DND-41 (cell line): Measurements from ENCODE around the gene LYPD6B.

Source experiments
- ATAC-seq: fragments of 200-7000 bp; cut with Tn5 transposase; 3 replicates; pipeline ENCODE4 v1.9.1; 2021; ENCODE audit warnings: low read depth; ENCODE audit not compliant: insufficient read depth
- DNase-seq: peaks from one replicate; pipeline ENCODE4 v3.0.0-alpha.2; 2020
- H2AFZ ChIP-seq: 2 replicates; pipeline ENCODE4 v1.6.0; 2012; ENCODE audit warnings: low read depth, low read length
- H3K27ac ChIP-seq: 2 replicates; pipeline ENCODE4 v1.5.1; 2012; ENCODE audit warnings: low read length, inconsistent platforms
- H3K27me3 ChIP-seq: fragments of 200-600 bp; sonication (generic); 2 replicates; pipeline ENCODE4 v1.6.0; 2012; ENCODE audit warnings: low read length, mild to moderate bottlenecking, inconsistent platforms; ENCODE audit not compliant: insufficient read depth, poor library complexity
- H3K36me3 ChIP-seq: 2 replicates; pipeline ENCODE4 v1.5.1; 2012; ENCODE audit warnings: low read length, inconsistent platforms; ENCODE audit not compliant: insufficient read depth
- H3K4me1 ChIP-seq: 2 replicates; pipeline ENCODE4 v1.5.1; 2012; ENCODE audit warnings: mild to moderate bottlenecking, low read length; ENCODE audit not compliant: insufficient read depth
- H3K4me2 ChIP-seq: 2 replicates; pipeline ENCODE4 v1.6.0; 2012; ENCODE audit warnings: mild to moderate bottlenecking, moderate library complexity, low read length, inconsistent platforms; ENCODE audit not compliant: insufficient read depth
- H3K4me3 ChIP-seq, 2 experiments: fragments of 200-600 bp in 1 of 2; shearing (Covaris generic) in 1 of 2; 2 replicates each; pipeline ENCODE4 v1.5.1; 2012 to 2016; ENCODE audit warnings: inconsistent platforms in 2 of 2, low read length in 2 of 2, mild to moderate bottlenecking in 2 of 2, low read depth in 1 of 2, moderate library complexity in 1 of 2
- H3K79me2 ChIP-seq: 2 replicates; pipeline ENCODE4 v1.6.0; 2012; ENCODE audit warnings: low read length, inconsistent platforms; ENCODE audit not compliant: insufficient read depth
- H3K9ac ChIP-seq: 2 replicates; pipeline ENCODE4 v1.6.0; 2012; ENCODE audit warnings: low read depth, mild to moderate bottlenecking, inconsistent platforms, low read length, moderate library complexity
- H3K9me3 ChIP-seq: 2 replicates; pipeline ENCODE4 v1.5.1; 2012; ENCODE audit warnings: low read length, moderate library complexity, mild to moderate bottlenecking, inconsistent platforms; ENCODE audit not compliant: insufficient read depth, severe bottlenecking
- H4K20me1 ChIP-seq: 2 replicates; pipeline ENCODE4 v1.6.0; 2012; ENCODE audit warnings: low read length; ENCODE audit not compliant: insufficient read depth
- EZH2 ChIP-seq: IDR thresholded peaks from 3 replicates; pipeline ENCODE4 v1.6.1; 2012; ENCODE audit warnings: borderline replicate concordance, low read depth, mild to moderate bottlenecking, moderate library complexity, low read length, inconsistent platforms; ENCODE audit not compliant: severe bottlenecking
- TF ChIP-seq, protein P1 (sequence below): IDR thresholded peaks from 2 replicates; pipeline ENCODE4 v1.5.1; 2012; ENCODE audit warnings: borderline replicate concordance, low read length, moderate library complexity, mild to moderate bottlenecking; ENCODE audit not compliant: poor library complexity, severe bottlenecking; ENCODE audit errors: extremely low read depth

Gene LYPD6B

DNA sequence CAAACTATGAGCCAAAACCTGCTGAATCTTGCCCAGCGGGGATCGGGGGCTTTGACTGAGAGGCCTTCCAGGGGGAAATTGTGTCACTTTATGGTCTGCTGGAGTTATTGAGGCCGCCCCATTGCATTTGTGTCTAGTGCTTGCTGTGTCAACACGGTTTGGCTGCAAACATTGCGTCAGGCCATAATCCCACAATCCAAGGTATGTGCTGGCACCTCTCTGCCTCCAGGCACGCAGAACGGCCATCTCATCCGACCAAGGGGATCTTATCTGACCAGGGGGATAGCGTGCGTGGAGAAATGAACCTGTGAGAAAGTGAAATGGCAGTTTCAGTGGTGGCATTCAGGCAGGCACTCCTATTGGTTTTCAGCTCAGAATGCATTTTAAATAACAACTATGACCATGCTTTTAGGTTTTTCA, 18.1 kb upstream of the LYPD6B start:
- Histone ChIP-seq H3K36me3 (no peaks in the 10 kb centered on the region), H3K4me2 (no peak overlapping the region), H3K4me1 (0 out of 2 replicates have a peak, but pooled peaks cover 4% of the 10 kb centered on the region), H3K9ac (no peak overlapping the region), H3K9me3 (no peaks in the 10 kb centered on the region), H3K27me3 (peaks cover 4% of the 10 kb centered on the region), H3K79me2 (no peaks in the 10 kb centered on the region), H3K27ac (no peak overlapping the region), H4K20me1 (no peaks in the 10 kb centered on the region), H3K4me3 (no peak overlapping the region), H2AFZ (no peak overlapping the region)
- DNase-seq: no peak
- TF ChIP-seq, protein P1, sequence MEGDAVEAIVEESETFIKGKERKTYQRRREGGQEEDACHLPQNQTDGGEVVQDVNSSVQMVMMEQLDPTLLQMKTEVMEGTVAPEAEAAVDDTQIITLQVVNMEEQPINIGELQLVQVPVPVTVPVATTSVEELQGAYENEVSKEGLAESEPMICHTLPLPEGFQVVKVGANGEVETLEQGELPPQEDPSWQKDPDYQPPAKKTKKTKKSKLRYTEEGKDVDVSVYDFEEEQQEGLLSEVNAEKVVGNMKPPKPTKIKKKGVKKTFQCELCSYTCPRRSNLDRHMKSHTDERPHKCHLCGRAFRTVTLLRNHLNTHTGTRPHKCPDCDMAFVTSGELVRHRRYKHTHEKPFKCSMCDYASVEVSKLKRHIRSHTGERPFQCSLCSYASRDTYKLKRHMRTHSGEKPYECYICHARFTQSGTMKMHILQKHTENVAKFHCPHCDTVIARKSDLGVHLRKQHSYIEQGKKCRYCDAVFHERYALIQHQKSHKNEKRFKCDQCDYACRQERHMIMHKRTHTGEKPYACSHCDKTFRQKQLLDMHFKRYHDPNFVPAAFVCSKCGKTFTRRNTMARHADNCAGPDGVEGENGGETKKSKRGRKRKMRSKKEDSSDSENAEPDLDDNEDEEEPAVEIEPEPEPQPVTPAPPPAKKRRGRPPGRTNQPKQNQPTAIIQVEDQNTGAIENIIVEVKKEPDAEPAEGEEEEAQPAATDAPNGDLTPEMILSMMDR: no peak
- no peak for TF ChIP-seq EZH2
- ATAC-seq: no peak

DNA sequence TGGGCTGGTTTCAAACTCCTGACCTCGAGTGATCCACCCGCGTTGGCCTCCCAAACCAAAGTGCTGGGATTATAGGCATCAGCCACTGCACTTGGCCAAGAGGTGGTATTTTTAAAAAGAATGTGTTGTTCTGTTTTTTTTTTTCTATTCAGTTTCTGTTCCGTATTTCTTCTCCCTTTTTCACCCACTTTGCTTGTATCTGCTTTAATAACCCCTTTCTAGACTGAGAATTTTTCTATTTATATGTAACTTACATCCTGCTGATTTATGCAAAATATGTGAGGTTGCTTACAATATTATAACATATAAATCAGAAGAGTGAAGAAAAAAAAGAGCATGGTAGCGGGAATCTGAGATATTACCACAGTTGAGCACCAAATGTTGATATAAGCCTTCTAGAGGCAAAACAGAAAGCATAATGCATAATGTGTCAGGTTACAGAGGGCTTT, 17.2 kb upstream of the LYPD6B start:
- Histone ChIP-seq H3K9ac (no peak overlapping the region), H3K79me2 (no peaks in the 10 kb centered on the region), H3K4me3 (no peak overlapping the region), H2AFZ (no peak overlapping the region), H3K9me3 (no peaks in the 10 kb centered on the region), H3K4me2 (no peak overlapping the region), H3K36me3 (no peaks in the 10 kb centered on the region), H3K4me1 (0 out of 2 replicates have a peak, but pooled peaks cover 4% of the 10 kb centered on the region), H3K27me3 (peaks cover 7% of the 10 kb centered on the region), H3K27ac (no peak overlapping the region), H4K20me1 (no peaks in the 10 kb centered on the region)
- no peak for DNase-seq
- ATAC-seq: no peak
- TF ChIP-seq EZH2: no peak
- TF ChIP-seq, protein P1: no peak

DNA sequence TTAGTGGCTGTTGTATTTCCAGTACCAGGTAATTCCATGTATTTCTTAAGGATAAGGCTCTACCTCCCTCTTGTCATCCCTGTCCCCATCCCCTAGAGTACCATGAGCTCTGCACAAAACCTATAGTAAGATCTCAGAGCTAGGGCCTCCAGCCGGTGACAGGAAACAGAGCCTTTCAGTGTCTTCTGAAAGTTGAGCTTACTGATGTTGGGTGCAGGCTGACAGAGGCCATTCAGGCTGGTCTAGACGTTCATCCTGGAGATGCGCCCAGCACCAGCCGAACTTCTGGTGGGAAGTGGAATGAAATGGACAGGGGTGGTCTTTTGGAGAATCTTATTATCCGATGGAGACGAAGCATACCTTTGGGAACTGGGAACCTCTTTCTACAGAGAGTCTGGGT, 16.7 kb upstream of the LYPD6B start:
- H3K4me2 ChIP-seq: no peak overlapping the region
- no peaks in the 10 kb centered on the region for H3K9me3 ChIP-seq
- H3K4me3 ChIP-seq: no peak overlapping the region
- no peak overlapping the region for H2AFZ ChIP-seq
- H3K9ac ChIP-seq: no peak overlapping the region
- H3K27ac ChIP-seq: no peak overlapping the region
- no peaks in the 10 kb centered on the region for H4K20me1 ChIP-seq
- no peaks in the 10 kb centered on the region for H3K79me2 ChIP-seq
- H3K27me3 ChIP-seq: peaks cover 7% of the 10 kb centered on the region
- H3K36me3 ChIP-seq: no peaks in the 10 kb centered on the region
- DNase-seq: no peak
- H3K4me1 ChIP-seq: 0 out of 2 replicates have a peak, but pooled peaks cover 4% of the 10 kb centered on the region
- no peak for TF ChIP-seq EZH2
- TF ChIP-seq, protein P1: no peak
- no peak for ATAC-seq

DNA sequence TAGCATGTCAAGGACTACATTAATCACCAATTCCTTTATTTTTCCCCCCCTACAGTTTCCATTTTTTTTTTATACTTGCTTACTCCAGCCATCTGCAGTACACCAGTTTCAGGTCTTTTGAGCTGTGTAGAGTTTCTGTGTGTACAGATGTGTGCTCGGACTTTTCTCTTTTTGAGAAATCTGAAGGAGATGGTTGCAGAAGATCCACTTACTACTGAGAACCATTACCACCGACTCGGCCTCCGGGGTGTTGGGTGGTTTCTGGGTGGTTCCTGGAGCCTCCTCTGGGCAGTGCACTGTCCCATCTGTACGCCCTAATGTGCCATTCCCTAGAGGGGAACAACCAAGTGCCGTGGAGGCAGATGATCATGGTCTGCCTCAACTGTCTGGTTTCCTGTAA, 15.4 kb upstream of the LYPD6B start:
- no peak overlapping the region for H3K27ac ChIP-seq
- no peak overlapping the region for H3K4me3 ChIP-seq
- H2AFZ ChIP-seq: no peak overlapping the region
- no peaks in the 10 kb centered on the region for H4K20me1 ChIP-seq
- H3K4me1 ChIP-seq: no peaks in the 10 kb centered on the region
- ATAC-seq (no peak), DNase-seq (no peak)
- H3K79me2 ChIP-seq: no peaks in the 10 kb centered on the region
- no peak for TF ChIP-seq EZH2
- no peak overlapping the region for H3K9ac ChIP-seq
- H3K9me3 ChIP-seq: no peaks in the 10 kb centered on the region
- H3K36me3 ChIP-seq: no peaks in the 10 kb centered on the region
- no peak overlapping the region for H3K4me2 ChIP-seq
- H3K27me3 ChIP-seq: peaks cover 13% of the 10 kb centered on the region
